OCI-LY3 (cell line): ENCODE measurements around the gene IFNL1.

Experiments
- H2AFZ ChIP-seq: fragments of 200-600, 300-600 bp; shearing (Covaris generic); 2 replicates; pipeline ENCODE4 v1.6.0; 2014; ENCODE audit warnings: antibody characterized with exemption, low read depth, low read length
- H3K27ac ChIP-seq: fragments of 200-600, 300-600 bp; sonication (generic); 2 replicates; pipeline ENCODE4 v1.5.1; 2014; ENCODE audit warnings: mild to moderate bottlenecking, low read length, moderate library complexity, mixed read lengths
- H3K27me3 ChIP-seq: fragments of 200-600, 300-600 bp; sonication (generic); 2 replicates; pipeline ENCODE4 v1.6.1; 2014; ENCODE audit warnings: low read depth, low read length, mixed read lengths
- H3K36me3 ChIP-seq: fragments of 200-600, 300-600 bp; sonication (generic); replicated peaks from 2 replicates; pipeline ENCODE3; 2014; ENCODE audit warnings: low read depth, low read length, mixed read lengths
- H3K4me1 ChIP-seq: fragments of 300-600, 200-600 bp; sonication (generic); 2 replicates; pipeline ENCODE4 v1.6.1; 2014; ENCODE audit warnings: low read length, mixed read lengths
- H3K4me2 ChIP-seq: fragments of 200-600, 300-600 bp; sonication (generic); 2 replicates; pipeline ENCODE4 v1.6.1; 2014; ENCODE audit warnings: low read length, mixed read lengths
- H3K4me3 ChIP-seq: fragments of 300-600, 200-600 bp; sonication (generic); 2 replicates; pipeline ENCODE4 v1.5.1; 2014; ENCODE audit warnings: antibody characterized with exemption, mild to moderate bottlenecking, low read length, moderate library complexity
- H3K79me2 ChIP-seq: fragments of 300-600, 200-600 bp; shearing (Covaris generic); 2 replicates; pipeline ENCODE4 v1.6.1; 2014; ENCODE audit warnings: mild to moderate bottlenecking, low read length, mixed read lengths
- H3K9ac ChIP-seq: fragments of 300-600, 200-600 bp; shearing (Covaris generic); 2 replicates; pipeline ENCODE4 v1.6.0; 2014; ENCODE audit warnings: mild to moderate bottlenecking, low read length, moderate library complexity
- H3K9me3 ChIP-seq: fragments of 200-600, 300-600 bp; shearing (Covaris generic); 2 replicates; pipeline ENCODE4 v1.6.1; 2014; ENCODE audit warnings: low read length, mixed read lengths; ENCODE audit not compliant: insufficient read depth
- H4K20me1 ChIP-seq: fragments of 200-600, 300-600 bp; sonication (generic); 2 replicates; pipeline ENCODE4 v1.6.1; 2016; ENCODE audit warnings: low read length, mixed read lengths; ENCODE audit not compliant: insufficient read depth
- EZH2phosphoT487 ChIP-seq: fragments of 200-600 bp; shearing (Covaris generic); IDR thresholded peaks from 2 replicates; pipeline ENCODE4 v1.6.1; 2018; ENCODE audit warnings: antibody characterized with exemption, mixed run types, low read depth
- TF ChIP-seq, protein P1 (sequence below): fragments of 200-600, 300-600 bp; sonication (generic); IDR thresholded peaks from 2 replicates; pipeline ENCODE4 v1.5.1; 2014; ENCODE audit warnings: antibody characterized with exemption, low read length, low read depth

The IFNL1 gene

DNA sequence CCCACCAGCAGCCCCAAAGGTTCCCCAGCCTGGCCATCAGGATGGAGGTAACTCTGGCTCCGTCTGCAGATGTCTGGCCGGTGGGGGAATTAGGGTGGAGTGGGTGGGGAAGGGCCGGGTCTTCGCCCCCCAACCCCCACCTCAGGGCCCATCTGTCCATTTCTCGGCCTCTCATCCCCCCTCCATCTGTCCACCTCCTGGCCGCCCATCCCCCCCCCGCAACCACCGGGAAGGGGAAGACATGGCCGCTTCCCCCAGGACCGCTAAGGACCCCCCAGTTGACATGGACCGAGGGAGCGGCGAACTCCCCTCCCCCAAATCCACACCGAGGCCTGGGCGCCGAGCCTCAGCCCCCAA lies 23.7 kb downstream of the IFNL1 start:
- TF ChIP-seq, protein P1, sequence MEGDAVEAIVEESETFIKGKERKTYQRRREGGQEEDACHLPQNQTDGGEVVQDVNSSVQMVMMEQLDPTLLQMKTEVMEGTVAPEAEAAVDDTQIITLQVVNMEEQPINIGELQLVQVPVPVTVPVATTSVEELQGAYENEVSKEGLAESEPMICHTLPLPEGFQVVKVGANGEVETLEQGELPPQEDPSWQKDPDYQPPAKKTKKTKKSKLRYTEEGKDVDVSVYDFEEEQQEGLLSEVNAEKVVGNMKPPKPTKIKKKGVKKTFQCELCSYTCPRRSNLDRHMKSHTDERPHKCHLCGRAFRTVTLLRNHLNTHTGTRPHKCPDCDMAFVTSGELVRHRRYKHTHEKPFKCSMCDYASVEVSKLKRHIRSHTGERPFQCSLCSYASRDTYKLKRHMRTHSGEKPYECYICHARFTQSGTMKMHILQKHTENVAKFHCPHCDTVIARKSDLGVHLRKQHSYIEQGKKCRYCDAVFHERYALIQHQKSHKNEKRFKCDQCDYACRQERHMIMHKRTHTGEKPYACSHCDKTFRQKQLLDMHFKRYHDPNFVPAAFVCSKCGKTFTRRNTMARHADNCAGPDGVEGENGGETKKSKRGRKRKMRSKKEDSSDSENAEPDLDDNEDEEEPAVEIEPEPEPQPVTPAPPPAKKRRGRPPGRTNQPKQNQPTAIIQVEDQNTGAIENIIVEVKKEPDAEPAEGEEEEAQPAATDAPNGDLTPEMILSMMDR = no peak
- no peak for TF ChIP-seq EZH2phosphoT487
- H3K27ac ChIP-seq = no peak overlapping the region
- peaks cover 10% of the 10 kb centered on the region for H3K36me3 ChIP-seq
- peak overlapping the region; percentile 78 for H2AFZ ChIP-seq
- H3K4me3 ChIP-seq = peak overlapping the region; percentile 95
- peaks cover 14% of the 10 kb centered on the region for H3K4me1 ChIP-seq
- H3K9ac ChIP-seq = peak overlapping the region; percentile 90
- no peaks in the 10 kb centered on the region for H3K27me3 ChIP-seq
- H3K4me2 ChIP-seq = peak overlapping the region; percentile 97
- no peaks in the 10 kb centered on the region for H3K9me3 ChIP-seq
- H3K79me2 ChIP-seq = peaks cover 13% of the 10 kb centered on the region
- 0 out of 2 replicates have a peak, but pooled peaks cover 3% of the 10 kb centered on the region for H4K20me1 ChIP-seq

DNA sequence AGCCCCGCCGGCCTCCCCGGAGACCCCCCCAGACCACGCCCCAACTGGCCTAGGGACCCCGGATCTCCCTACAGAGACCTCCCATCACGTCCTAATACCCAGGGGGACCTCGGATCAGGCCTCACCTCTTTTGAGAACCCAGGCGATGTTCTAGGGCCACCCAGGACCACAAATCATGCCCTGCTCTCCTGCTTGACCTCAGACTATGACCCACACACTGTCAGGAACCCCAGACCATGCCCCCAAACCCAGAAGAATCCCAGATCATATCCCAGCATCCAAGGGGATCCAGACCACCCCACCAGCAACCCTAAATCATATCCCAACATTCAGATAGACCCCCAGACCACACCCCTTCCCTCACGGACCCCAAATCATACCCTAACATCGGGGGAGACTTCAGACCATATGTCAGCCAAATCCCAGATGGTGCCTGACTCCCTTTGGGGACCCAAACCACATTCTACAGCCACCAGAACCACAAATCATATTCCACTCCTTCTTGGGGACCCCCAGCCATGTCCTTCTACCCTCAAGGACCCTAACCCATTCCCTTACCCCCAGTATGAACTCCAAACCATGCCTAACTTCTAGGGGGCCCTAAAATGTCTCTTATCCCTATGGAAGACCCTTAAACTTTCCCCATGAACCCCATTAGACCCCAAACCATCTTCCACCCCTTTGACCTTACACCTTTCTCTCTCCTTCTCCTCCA lies 25.1 kb downstream of the IFNL1 start:
- no peaks in the 10 kb centered on the region for H3K9me3 ChIP-seq
- no peak for TF ChIP-seq EZH2phosphoT487
- TF ChIP-seq, protein P1 = no peak

DNA sequence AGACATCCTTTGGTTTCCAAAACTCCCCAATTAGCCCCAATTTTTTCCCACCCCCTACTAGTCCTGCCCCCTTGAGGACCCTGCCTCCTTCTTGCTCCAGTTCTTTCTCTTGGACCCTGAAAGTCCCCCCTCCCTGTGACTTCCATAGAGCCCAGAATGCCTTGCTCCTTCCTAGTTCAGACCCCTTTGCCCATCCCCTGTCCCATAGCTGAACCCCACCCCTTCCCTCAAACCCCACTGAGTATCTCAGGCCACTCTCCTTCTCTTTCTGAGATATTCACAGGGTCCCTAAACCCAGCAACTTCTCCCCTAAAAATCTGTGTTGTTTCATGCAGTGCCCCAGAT lies 25.6 kb downstream of the IFNL1 start:
- H3K79me2 ChIP-seq = peaks cover 13% of the 10 kb centered on the region
- H3K36me3 ChIP-seq = no peaks in the 10 kb centered on the region
- no peak overlapping the region for H3K27ac ChIP-seq
- no peaks in the 10 kb centered on the region for H3K9me3 ChIP-seq
- no peak overlapping the region for H2AFZ ChIP-seq
- no peak overlapping the region for H3K4me3 ChIP-seq
- H3K4me2 ChIP-seq = no peak overlapping the region
- H4K20me1 ChIP-seq = 0 out of 2 replicates have a peak, but pooled peaks cover 3% of the 10 kb centered on the region
- H3K27me3 ChIP-seq = no peaks in the 10 kb centered on the region
- no peak overlapping the region for H3K9ac ChIP-seq
- H3K4me1 ChIP-seq = peaks cover 14% of the 10 kb centered on the region
- TF ChIP-seq, protein P1 = no peak
- TF ChIP-seq EZH2phosphoT487 = no peak

More for the DNA sequence above, 25.1 kb downstream of the IFNL1 start:
- Histone ChIP-seq H3K27ac (no peak overlapping the region), H3K4me3 (peak overlapping the region; percentile 59), H3K79me2 (peaks cover 13% of the 10 kb centered on the region), H4K20me1 (0 out of 2 replicates have a peak, but pooled peaks cover 3% of the 10 kb centered on the region), H3K4me2 (peak overlapping the region; percentile 58), H3K27me3 (no peaks in the 10 kb centered on the region), H3K9ac (no peak overlapping the region; the same call in 1 of the 2 replicates), H2AFZ (peak overlapping the region; percentile 75; the same call in 1 of the 2 replicates), H3K36me3 (peaks cover 3% of the 10 kb centered on the region), H3K4me1 (peaks cover 14% of the 10 kb centered on the region)

DNA sequence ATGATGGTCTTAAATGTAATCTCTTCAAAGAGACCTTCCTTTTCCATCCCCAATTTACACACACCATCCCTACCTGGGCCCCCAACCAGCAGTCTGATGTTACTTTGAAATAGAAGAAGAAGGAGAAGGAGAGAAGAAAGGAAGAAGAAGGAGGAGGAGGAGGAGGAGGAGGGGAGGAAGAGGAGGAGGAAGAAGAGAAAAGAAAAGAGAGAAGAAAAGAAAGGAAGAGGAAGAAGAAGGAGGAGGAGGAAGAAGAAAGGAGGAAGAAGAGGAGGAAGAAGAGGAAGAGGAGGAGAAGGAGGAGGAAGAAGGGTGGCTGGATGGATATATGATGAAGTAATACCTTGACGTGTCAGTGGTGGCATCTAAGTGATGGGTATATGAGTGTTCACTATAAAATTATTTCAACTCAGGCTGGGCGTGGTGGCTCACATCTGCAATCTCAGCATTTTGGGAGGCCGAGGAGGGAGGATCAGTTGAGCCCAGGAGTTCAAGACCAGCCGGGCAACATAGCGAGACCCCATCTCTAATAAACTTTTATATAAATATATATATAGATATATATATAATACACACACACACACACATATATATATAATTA lies 28.1 kb downstream of the IFNL1 start:
- H3K79me2 ChIP-seq = peaks cover 5% of the 10 kb centered on the region
- H3K4me2 ChIP-seq = no peak overlapping the region
- no peak overlapping the region for H3K27ac ChIP-seq
- H3K4me3 ChIP-seq = no peak overlapping the region
- no peaks in the 10 kb centered on the region for H4K20me1 ChIP-seq
- H2AFZ ChIP-seq = no peak overlapping the region
- H3K27me3 ChIP-seq = no peaks in the 10 kb centered on the region
- peaks cover 7% of the 10 kb centered on the region for H3K4me1 ChIP-seq
- TF ChIP-seq EZH2phosphoT487 = no peak
- TF ChIP-seq, protein P1 = no peak
- H3K9me3 ChIP-seq = no peaks in the 10 kb centered on the region
- H3K9ac ChIP-seq = no peak overlapping the region
- H3K36me3 ChIP-seq = no peaks in the 10 kb centered on the region
